ENCODE results near the gene PRSS57.

Gene PRSS57

DNA sequence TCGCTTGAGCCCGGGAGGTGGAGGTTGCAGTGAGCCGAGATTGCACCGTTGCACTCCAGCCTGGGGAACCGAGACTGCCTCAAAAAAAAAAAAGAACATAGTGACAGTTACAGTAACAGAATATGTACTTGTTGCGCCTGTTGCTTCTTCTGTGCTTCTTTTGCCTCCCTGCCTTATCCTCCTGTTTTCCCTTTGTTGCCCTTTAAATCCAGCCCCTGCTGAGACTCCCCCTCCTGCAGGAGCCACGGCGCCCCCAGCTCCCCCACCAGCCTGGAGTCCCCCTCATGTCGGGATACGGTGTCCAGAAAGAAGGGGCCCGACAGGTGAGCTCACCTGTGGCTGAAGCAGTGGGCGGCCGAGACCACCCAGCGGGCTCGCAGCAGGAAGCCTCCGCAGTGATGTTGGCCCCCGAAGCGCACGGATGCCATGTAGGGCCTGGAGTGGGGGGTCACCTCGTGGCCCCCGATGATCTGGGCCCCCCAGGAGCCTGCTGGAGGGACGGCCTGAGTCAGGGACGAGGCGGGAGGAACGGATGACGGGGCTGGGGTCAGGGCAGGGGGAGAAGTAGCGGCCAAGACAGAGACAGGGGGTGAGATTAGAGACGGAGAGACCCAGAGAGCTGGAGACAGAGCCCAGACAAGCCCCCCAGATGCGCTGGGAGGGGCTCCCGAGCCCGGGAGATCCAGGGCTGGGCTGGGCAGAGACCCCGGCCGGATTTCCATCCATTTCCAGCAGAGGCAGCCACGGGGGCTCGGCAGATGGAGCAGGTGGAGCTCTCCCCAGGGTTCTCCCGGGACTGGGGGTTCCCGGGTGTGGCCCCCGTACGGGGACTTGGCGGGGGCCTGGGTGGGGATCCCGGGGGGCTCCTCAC, 536 bp downstream of the PRSS57 start:
- no peak for DNase-seq (ENCODE audit: low read depth in 3 of 3)

DNA sequence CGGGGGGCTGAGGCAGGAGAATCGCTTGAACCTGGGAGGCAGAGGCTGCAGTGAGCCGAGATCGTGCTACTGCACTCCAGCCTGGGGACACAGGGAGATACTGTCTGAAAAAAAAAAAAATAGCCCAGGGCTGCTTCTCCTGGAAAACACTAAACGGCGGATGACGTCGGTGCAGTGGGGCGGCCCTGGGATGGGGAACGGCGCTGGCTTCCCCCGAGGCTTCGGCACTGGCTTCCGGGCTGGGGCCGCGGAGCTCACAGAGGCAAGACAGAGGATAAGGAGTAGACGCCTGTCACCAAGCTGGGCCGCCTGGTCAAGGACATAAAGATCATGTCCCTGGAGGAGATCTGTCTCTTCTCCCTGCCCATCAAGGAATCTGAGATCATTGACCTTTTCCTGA, 5.0 kb downstream of the PRSS57 start:
- DNase-seq (ENCODE audit: low read depth in 3 of 3) = no peak

DNA sequence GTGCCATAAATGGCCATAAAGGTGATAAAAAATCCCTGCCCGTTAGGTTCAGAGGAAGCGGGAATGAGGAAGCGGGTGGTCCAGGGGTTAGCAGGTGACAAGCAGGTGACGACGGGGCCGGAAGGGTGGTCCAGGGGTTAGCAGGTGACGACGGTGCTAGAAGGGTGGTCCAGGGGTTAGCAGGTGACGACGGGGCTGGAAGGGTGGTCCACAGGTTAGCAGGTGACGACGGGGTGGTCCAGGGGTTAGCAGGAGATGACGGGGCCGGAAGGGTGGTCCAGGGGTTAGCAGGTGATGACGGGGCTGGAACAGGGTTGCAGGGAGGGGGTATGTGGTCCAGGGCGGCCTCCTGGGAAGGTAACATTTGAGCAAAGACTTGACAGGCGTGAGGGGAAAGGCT, 6.3 kb downstream of the PRSS57 start:
- DNase-seq (ENCODE audit: low read depth in 3 of 3) = no peak

DNA sequence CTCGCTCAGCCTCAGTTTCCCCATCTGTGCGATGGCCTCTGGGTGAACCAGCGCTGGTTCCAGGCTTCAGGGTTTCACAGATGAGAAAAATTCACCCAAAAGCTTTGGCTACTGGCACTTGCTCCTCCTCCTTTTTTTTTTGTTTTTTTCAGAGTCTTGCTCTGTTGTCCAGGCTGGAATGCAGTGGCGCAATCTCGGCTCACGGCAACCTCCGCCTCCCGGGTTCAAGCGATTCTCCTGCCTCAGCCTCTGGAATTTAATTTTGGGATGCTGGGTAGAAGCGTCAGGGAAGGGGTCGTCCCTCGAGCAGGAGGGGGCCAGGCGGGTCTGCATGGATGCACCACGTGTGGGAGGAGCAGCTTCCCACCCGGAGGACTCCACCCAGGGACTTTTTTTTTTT, 7.0 kb downstream of the PRSS57 start:
- no peak for DNase-seq (ENCODE audit: low read depth in 3 of 3)

DNA sequence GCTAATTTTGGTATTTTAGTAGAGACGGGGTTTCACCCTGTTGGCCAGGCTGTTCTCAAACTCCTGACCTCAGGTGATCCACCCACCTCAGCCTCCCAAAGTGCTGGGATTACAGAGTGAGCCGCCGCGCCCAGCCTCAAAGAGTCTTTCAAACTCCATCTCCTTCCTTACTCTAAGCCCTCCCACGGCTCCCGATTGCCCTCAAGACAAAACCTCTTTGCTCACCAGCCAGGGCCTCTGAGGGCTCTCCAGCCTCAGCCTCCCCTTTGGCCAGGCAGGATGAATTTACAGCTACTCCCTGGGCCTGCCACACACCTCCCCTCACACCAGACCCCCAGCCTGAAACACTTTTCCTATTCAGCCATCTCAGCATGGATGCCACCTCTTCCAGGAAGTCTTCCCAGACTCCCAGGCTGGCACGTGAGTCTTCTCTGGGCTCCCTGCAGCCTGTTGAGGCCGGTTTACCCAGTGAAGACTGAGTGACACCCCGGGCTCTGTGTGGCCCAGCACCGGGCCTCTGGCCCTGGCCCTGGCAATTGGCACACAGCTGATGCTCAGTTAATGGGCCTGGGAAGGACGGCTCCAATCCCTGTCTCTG, 7.6 kb downstream of the PRSS57 start:
- DNase-seq (ENCODE audit: low read depth in 3 of 3) = no peak

DNA sequence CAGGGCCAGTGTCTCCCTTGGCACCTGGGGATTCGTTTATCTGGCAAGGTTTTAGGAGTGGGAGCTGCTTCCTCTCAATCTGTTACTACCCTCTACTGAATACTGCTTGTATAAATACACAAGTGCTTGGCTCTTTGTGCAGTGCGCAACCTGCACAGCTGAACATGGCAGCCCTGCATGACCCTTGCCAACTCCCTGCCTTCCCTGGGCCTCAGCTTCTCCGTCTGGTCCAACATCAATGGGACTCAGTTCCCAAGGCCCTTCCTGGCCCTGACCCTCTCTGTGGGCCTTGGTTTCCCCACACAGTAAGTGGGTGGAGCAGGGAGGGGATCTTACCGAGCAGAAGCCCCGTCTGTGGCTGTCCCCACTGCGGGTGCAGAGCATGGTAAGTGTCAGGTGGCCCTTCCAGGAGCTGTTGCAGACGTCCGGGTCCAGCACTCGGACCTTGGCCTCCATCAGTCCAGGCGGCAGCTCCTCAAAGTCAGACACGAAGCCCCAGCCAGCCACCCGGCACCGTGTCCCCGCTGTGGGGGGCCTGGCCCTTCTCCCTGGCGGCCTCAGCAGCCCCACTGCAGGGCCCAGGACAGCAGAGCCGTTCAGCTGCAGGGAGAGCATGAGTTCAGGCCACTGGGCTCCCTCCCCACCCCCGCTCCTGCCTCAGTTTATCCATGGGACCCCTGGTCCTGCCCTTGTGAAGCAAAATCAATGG, 8.5 kb downstream of the PRSS57 start:
- no peak for DNase-seq (ENCODE audit: low read depth in 3 of 3)

DNA sequence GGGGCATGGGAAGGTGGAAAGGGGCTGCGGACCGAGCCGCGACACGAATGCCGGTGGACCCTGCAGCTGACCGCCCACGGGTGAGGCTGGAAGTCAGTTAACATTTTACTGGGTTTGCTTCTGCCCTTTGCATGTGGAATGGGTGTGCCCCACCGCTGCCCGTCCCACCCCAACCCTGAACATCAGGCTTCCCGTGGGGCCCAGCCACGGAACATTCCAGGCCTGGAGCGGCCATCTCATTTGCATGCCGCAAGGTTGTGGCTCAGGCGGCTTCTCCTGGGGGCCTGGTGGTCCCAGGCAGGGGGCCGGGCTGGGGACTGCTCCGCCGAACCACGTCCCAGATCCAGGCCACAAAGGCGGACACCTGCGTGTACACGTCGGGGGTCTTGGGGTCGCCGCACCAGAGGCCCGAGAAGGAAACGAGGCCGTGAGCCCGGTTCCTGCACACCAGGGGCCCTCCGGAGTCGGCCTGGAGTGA, 9.8 kb downstream of the PRSS57 start:
- DNase-seq (ENCODE audit: low read depth in 3 of 3) = no peak

DNA sequence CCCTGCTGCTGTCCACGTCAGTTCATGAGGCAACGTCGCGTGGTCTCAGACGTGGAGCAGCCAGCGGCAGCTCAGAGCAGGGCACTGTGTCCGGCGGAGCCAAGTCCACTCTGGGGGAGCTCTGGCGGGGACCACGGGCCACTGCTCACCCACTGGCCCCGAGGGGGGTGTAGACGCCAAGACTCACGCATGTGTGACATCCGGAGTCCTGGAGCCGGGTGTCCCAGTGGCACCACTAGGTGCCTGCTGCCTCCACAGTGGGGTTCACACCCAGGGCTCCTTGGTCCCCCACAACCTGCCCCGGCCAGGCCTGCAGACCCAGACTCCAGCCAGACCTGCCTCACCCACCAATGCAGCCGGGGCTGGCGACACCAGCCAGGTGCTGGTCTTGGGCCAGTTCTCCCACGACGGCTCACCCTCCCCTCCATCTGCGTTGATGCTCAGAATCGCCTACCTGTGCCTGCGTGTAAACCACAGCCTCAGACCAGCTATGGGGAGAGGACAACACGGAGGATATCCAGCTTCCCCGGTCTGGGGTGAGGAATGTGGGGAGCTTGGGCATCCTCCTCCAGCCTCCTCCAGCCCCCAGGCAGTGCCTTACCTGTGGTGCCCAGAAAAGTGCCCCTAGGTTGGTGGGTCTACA, 12.5 kb downstream of the PRSS57 start:
- DNase-seq (ENCODE audit: low read depth in 3 of 3) = no peak

DNA sequence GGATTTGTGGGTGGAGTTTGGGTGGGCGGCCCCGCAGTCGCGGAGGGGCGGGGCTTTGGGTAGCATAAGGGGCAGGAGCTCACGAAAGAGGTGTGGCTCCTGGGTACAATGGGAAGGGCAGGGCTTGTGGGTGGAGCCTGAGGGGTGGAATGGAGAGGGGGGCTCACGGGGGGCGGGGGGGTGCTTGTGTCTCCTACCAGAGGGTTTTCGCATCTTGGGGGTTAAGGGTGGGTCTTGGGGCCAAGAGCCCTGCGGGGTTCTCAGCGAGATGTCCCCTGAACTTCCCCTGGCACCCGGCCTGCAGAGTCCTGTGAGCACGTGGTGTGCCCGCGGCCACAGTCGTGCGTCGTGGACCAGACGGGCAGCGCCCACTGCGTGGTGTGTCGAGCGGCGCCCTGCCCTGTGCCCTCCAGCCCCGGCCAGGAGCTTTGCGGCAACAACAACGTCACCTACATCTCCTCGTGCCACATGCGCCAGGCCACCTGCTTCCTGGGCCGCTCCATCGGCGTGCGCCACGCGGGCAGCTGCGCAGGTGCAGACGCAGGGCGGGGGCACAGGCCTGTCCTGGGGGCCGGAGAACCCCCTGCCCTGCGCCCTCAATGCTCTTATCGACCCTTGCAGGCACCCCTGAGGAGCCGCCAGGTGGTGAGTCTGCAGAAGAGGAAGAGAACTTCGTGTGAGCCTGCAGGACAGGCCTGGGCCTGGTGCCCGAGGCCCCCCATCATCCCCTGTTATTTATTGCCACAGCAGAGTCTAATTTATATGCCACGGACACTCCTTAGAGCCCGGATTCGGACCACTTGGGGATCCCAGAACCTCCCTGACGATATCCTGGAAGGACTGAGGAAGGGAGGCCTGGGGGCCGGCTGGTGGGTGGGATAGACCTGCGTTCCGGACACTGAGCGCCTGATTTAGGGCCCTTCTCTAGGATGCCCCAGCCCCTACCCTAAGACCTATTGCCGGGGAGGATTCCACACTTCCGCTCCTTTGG, 13.9 kb downstream of the PRSS57 start:
- peak; percentile 93 to 98 (median 94) for DNase-seq (ENCODE audit: low read depth in 3 of 3)

DNA sequence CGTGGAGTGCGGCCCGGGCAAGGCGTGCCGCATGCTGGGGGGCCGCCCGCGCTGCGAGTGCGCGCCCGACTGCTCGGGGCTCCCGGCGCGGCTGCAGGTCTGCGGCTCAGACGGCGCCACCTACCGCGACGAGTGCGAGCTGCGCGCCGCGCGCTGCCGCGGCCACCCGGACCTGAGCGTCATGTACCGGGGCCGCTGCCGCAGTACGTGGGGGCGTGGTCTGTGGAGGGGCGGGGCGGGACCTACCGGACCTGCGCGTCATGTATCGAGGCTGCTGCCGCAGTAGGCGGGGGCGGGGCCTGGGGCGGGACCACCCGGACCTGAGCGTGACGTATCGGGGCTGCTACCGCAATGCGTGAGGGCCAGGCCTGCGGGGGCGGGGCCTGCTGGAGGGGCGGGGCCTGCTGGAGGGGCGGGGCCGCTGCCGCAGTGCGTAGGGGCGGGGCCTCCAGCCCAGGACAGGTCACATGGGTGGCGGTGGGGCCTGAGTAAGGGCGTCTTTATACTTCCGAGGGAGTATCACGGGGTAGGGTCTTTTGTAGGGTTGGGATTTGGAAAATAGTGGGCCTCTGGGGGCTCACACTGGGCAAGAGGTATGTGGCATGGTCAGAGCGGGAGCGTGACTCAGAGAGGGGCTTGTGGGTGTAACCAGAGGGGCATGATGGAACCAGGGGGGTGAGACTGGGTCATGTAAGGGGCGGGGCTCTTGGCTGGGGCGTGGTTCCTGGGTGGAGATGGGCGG, 14.8 kb downstream of the PRSS57 start:
- peak; percentile 99 to 100 (median 100) for DNase-seq (ENCODE audit: low read depth in 3 of 3)

DNA sequence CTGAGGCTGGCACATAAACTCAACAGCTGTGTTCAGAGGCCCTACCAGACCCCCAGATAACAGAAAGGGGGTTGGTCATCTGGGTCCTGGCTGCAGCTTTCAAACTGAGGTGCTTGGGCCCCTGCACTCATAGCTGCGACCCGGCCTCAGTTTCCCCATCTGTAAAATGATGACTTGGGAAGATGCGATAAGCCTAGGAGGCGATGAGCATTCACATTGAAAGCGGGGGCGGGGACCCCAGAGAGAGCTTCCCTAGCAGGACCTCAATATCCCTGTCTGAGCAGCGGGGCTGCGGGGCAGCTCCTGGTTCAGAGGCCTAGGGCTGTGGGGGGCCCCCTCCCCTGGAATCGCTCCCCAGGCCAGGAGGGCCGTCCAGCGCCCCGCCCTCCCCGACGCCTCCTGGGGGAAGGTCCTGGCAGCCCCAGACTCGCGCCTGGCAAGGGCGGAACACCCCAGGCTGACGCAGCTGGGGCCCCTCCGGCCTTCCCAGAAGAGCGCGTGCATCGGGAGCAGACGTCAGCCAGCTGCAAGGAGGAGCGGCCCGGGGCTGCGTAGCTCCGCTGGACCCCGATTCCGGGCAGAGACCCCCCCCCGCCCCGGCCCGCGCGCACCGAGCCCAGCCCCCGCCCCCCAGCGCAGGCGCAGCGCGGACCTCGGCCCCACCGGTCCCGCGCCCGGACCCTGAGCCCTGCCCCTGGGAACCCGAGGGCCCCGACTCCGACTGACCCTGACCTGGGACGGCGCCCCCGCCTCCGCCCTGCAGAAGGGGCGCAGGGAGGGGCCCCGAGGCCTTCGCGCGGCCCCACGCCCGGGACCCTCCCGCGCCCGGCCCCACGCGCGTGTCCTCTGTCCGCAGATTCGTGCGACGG, 15.6 kb downstream of the PRSS57 start:
- DNase-seq (ENCODE audit: low read depth in 3 of 3) = no peak

DNA sequence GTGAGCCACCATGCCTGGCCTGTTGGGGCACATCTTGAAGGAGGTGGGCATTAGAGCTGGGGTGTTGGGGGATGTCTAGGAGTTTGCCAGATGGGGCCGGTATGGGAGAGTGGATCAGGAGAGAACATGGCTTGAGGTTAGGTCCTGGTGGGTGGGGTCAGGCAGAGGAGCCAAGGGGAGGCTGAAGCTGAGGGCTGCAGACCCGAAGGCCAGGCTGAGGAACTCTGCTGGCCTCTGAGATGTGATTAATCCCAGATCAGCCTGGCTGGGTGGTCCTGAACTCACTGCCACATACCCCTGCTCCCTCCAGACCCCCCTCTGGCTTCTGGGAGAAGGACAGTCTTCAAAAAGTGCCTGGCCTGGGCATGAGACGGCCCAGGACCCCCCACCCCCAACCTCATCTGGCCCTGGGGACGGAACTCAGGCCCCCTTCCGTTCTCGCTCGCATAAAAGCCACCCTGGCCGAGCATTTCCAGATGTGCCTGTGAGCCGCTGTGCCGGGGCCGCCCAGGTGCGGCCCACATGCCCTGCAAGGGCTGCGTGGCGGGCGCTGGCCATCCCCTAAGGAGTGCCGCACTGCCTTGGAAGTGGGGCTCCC, 16.4 kb downstream of the PRSS57 start:
- no peak for DNase-seq (ENCODE audit: low read depth in 3 of 3)

DNA sequence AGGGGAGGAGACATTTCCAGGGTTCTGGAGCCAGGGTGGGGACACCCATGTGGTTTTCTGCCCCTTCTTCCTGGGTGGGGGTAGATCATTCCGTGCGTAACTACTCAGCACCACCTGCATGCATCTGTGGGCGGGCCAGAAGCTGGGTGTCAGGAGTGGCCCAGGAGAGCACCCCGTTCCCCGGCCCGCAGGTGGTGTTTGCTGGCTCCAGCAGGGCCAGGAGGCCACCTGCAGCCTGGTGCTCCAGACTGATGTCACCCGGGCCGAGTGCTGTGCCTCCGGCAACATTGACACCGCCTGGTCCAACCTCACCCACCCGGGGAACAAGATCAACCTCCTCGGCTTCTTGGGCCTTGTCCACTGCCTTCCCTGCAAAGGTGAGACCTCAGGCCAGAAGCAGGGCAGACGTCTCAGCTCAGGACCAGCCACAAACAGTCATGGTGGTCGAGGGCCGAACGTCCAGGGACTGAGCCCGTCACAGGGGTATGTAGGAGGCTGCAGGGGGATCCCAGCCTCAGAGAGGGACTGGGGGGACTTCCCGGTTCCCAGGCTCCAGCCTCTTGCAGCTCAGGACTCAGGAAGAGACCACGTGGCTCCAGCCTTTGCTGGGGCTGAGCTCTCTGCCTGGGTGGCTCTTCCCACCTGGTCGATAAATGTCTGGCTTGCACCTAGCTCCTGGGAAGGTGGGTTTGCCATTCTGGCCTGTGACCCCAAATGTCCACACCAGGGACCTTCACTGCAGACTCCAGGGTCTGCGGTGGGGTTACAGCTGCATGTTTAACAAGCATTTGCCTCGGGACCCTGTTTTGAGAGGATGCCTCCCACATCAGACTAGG, 17.4 kb downstream of the PRSS57 start:
- no peak for DNase-seq (ENCODE audit: low read depth in 3 of 3)

DNA sequence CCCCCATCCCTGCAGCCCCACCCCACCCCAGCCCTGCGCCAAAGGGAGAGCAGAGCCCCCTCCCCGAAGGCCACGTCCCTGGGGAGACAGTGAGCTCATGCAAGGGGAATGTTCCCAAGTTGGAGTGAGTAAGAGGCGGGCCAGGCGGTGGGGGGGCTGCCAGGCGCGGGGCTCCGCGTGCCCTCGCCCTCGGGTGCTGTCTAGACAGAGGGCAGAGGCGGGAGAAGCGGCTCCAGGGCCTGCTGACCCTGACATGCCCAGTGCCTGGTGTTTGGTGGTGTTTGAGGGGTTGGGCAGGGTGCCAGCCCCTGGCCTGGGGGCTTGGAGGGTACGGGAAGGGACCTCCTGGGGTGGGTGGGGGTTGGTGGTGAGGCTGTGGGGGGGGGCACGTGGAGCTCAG, 18.1 kb downstream of the PRSS57 start:
- DNase-seq (ENCODE audit: low read depth in 3 of 3) = no peak

DNA sequence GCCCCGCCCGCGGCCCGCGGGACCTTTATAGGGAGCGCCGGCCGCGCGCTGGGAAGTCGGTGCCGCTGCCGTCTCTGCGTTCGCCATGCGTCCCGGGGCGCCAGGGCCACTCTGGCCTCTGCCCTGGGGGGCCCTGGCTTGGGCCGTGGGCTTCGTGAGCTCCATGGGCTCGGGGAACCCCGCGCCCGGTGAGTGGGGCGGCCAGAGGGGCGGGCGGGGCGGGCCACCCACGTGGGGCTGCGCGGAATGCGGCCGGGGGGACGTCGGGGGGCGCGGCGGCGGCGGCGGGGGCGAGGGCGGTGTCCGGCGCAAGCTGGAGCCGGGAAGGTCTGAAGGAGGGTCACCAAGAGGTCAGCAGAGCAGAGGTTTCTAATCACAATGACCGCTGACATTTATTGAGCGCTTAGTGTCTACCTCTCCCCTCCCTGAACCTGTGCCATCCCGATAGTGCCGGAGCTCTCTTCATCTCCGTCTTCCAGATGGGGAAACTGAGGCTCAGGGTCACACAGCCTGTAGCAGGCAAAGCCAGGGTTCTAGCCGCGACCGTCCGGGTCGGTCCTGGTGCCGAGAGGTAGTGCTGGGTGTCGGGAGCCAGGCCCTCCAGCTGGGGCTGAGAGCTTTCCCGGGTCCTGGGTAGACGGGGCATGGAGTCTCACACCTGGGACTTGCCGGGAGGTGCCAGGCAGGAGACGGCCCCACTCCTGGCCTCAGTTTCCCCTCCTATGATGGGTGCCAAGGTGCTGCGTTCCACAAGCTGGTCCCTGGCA, 18.7 kb downstream of the PRSS57 start, which contains the start of gene FSTL3:
Gene FSTL3 (plus strand): TSS at position 54 of the 767 bp plus-strand sequence. CDS start 32 bp downstream, at position 86.
- no peak for DNase-seq (ENCODE audit: low read depth in 3 of 3)

DNA sequence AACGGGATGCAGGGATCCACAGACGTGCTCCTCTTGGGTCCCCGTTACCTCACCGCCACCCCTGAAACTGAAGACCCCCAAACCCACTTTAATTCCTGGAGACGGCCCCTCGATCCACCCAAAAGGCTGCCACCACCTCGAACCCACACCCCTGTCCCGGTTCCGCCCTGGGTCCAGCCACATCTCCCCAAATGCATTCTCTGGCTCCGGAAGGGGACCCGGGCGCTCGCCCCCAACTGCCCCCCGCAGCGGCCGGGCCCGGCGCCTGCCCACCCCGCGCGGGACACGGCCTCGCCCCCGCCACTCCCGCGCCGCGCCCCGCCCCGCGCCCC, 19.3 kb downstream of the PRSS57 start:
- DNase-seq (ENCODE audit: low read depth in 3 of 3) = no peak
